Renal cortex interstitium (tissue), 11 donors: ENCODE measurements around the gene AKAP14. TPM values are rescaled to one million over a fixed set of nuclear protein-coding genes. Genes with fewer than 3 reads are reported as not detected.
"Not testable (repeated sequence)": the region's sequence is repeated elsewhere in the genome, so short reads cannot be mapped to it uniquely, and the experiment has no call there.

ENCODE experiments used
- DNase-seq, 11 donors: peaks; one replicate each; pipeline ENCODE4 v3.0.0-alpha.2; 2013; ENCODE audit warnings: low read depth in 9 of 11, low spot score in 4 of 11; ENCODE audit errors: extremely low read depth in 1 of 11
- polyA plus RNA-seq, 3 donors: library from polyadenylated mRNA; unstranded; fragments of 120-200 nt; gene quantifications; one replicate each; pipeline ENCODE4 v1.2.1, GENCODE V29; 2013; ENCODE audit not compliant: insufficient read length in 3 of 3

The AKAP14 gene
- polyA plus RNA-seq, 3 donors: 0.24 to 0.26 TPM; not detected in 1

GRCh38 chrX:119900976-119901375 lies 5.3 kb downstream of the AKAP14 start:
- no peak for DNase-seq

GRCh38 chrX:119916310-119916709 lies 20.6 kb downstream of the AKAP14 start:
- no peak for DNase-seq

- no peak for DNase-seq
Measured at GRCh38 chrX:119917877-119918276, 22.2 kb downstream of the AKAP14 start.

GRCh38 chrX:119919835-119920585 lies 24.3 kb downstream of the AKAP14 start:
- DNase-seq: no peak

GRCh38 chrX:119922391-119922790 lies 26.7 kb downstream of the AKAP14 start:
- not testable (repeated sequence) for DNase-seq

- no peak for DNase-seq
Measured at GRCh38 chrX:119935215-119935874, 39.7 kb downstream of the AKAP14 start.

GRCh38 chrX:119941336-119941735 lies 45.6 kb downstream of the AKAP14 start:
- DNase-seq: no peak

- no peak for DNase-seq
Measured at GRCh38 chrX:119942173-119942819, 46.6 kb downstream of the AKAP14 start.

GRCh38 chrX:119942831-119943184 lies 47.1 kb downstream of the AKAP14 start:
- peak in 3 of 11 donors; percentile 2 to 13 (median 5) for DNase-seq

- peak; percentile 74 to 89 (median 85) for DNase-seq
Measured at GRCh38 chrX:119943185-119943988, 47.7 kb downstream of the AKAP14 start, which contains the start of gene NKAP. NKAP (minus strand) TSS chrX:119943751; CDS start chrX:119943605, 146 bp downstream.

GRCh38 chrX:119945481-119945880 lies 49.8 kb downstream of the AKAP14 start:
- no peak for DNase-seq

- no peak for DNase-seq
Measured at GRCh38 chrX:119948381-119948780, 52.7 kb downstream of the AKAP14 start.

- no peak for DNase-seq
Measured at GRCh38 chrX:119954374-119954773, 58.7 kb downstream of the AKAP14 start.

GRCh38 chrX:119955807-119956570 lies 60.3 kb downstream of the AKAP14 start:
- not testable (repeated sequence) for DNase-seq

- DNase-seq: no peak
Measured at GRCh38 chrX:119960625-119961024, 64.9 kb downstream of the AKAP14 start.

GRCh38 chrX:119966837-119967236 lies 71.1 kb downstream of the AKAP14 start:
- not testable (repeated sequence) for DNase-seq
